ENCODE data around the gene TCEA3.

GRCh38 chr1:23403038-23403336, 21.6 kb downstream of the TCEA3 start:
- TF ChIP-seq CTCF (IDR thresholded peaks at IDR 0.05) (no peak), POLR2A (IDR thresholded peaks at IDR 0.05) (no peak)
